Kidney (tissue), 14 donors: ENCODE data around the gene UCK2. TPM values are rescaled to one million over a fixed set of nuclear protein-coding genes. Genes with fewer than 3 reads are reported as not detected.

Experiments used
- DNase-seq, 5 donors: peaks; one replicate each; pipeline ENCODE4 v3.0.0-alpha.2; 2013 to 2020
- FAIRE-seq: peaks from 2 replicates; lab custom pipeline; 2012; peaks lifted over from hg19 to GRCh38; lab: Jason Lieb, UNC
- H3K27ac ChIP-seq, 2 donors: one replicate each; pipeline ENCODE4 v1.7.0; 2013; ENCODE audit warnings: low read depth in 2 of 2, low read length in 2 of 2, inconsistent platforms in 1 of 2
- H3K27me3 ChIP-seq: one replicate; pipeline ENCODE4 v1.7.1; 2013; ENCODE audit warnings: low read length, inconsistent platforms; ENCODE audit not compliant: control insufficient read depth, insufficient read depth
- H3K36me3 ChIP-seq, 3 donors: one replicate each; pipeline versions ENCODE4 v1.7.0 to v1.7.1; 2013; ENCODE audit warnings: low read length in 3 of 3, control low read depth in 1 of 3, inconsistent platforms in 1 of 3; ENCODE audit not compliant: insufficient read depth in 3 of 3, control insufficient read depth in 2 of 3
- H3K4me1 ChIP-seq, 3 donors: one replicate each; pipeline versions ENCODE4 v1.7.0 to v1.7.1; 2013; ENCODE audit warnings: low read length in 3 of 3, inconsistent platforms in 1 of 3, low read depth in 1 of 3; ENCODE audit not compliant: control insufficient read depth in 2 of 3, insufficient read depth in 2 of 3
- H3K4me3 ChIP-seq, 3 donors: one replicate each; pipeline versions ENCODE4 v1.7.0 to v1.8.1; 2013; ENCODE audit warnings: low read length in 3 of 3, control low read depth in 1 of 3, inconsistent platforms in 1 of 3
- H3K9ac ChIP-seq, 3 donors: one replicate each; pipeline versions ENCODE4 v1.7.0 to v1.7.1; 2013; ENCODE audit warnings: low read length in 3 of 3, control low read depth in 1 of 3, inconsistent platforms in 1 of 3
- H3K9me3 ChIP-seq, 3 donors: one replicate each; pipeline versions ENCODE4 v1.7.0 to v1.7.1; 2013; ENCODE audit warnings: low read length in 3 of 3, control low read depth in 1 of 3, inconsistent platforms in 1 of 3; ENCODE audit not compliant: control insufficient read depth in 2 of 3, insufficient read depth in 1 of 3
- CTCF ChIP-seq: IDR thresholded peaks from 3 replicates; pipeline ENCODE4 v1.5.1; 2012; ENCODE audit warnings: mild to moderate bottlenecking, moderate library complexity, borderline replicate concordance; ENCODE audit not compliant: insufficient read depth; ENCODE audit errors: extremely low read depth
- intact Hi-C: fragments of 100-400 bp; cut with DNase I; formaldehyde crosslinking; loops from one replicate; pipeline ENCODE4 v1.11.1; 2022
- polyA plus RNA-seq: library from polyadenylated mRNA; stranded (reverse); fragments of 350-450 nt; fragmentation: Illumina TruSeq; extraction: RNeasy Lipid Tissue Mini Kit (QIAGEN cat#74804); gene quantifications from one replicate; pipeline ENCODE4 v1.2.3, GENCODE V29; 2014; ENCODE audit warnings: low read depth, low replicate concordance; ENCODE audit not compliant: insufficient read depth
- total RNA-seq: library from RNA; stranded (reverse); fragmentation: NEBNext Ultra II Directional; extraction: Animal tissue kit (Norgen Biotek cat#: 25700); gene quantifications from one replicate; pipeline ENCODE4 v1.2.1, GENCODE V29; 2021
- donor health status: control.
- donor health status: control.
- donor health status: control.
- donor health status: control.
- donor health status: control.
- donor health status: DM: yes; HTN: yes; CAD: no.
- donor health status: Normal renal cell carcinoma (clear cell type).

Gene UCK2
- total and polyA plus RNA-seq, 2 donors from 2014 or later, result 8.2 to 18.7 TPM

- TF ChIP-seq CTCF, result no peak
- FAIRE-seq, result no peak
- intact Hi-C loops, result no loop called here
- Histone ChIP-seq H3K27ac (no peak overlapping the region), H3K4me3 (no peak overlapping the region), H3K4me1 (peaks cover 0 to 19% (median 13%) of the 10 kb centered on the region in 3 donors), H3K27me3 (no peaks in the 10 kb centered on the region), H3K36me3 (no peaks in the 10 kb centered on the region), H3K9ac (no peak overlapping the region), H3K9me3 (no peaks in the 10 kb centered on the region)
- DNase-seq, result no peak
Observed at GRCh38 chr1:165857046-165857801, 29.8 kb downstream of the UCK2 start.

DNA sequence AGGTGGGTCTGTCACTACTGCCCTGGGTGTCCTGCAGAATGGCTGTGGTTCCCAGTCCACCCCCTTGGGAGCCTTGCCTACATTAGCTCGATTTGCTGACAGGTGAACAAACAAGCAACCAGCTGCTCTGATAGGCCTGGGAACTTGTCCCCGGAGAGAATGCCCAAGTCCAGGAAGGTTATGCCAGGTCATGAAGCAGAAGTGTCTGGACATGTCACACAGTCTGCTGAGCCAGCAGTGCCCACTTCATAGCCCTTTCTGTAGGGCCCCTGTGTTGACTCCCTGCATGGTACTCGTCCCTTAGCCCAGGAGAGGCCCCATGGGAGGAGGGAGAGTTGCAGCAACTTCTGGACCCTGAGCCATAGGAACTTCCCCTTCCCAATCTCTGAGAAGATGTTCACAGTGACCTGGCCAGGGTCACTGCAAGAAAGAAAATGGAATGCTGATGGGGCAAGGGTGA lies 31.0 kb downstream of the UCK2 start:
- Histone ChIP-seq H3K4me3 (no peak overlapping the region), H3K4me1 (peaks cover 0 to 19% (median 13%) of the 10 kb centered on the region in 3 donors), H3K36me3 (no peaks in the 10 kb centered on the region), H3K9ac (no peak overlapping the region), H3K9me3 (no peaks in the 10 kb centered on the region), H3K27me3 (no peaks in the 10 kb centered on the region), H3K27ac (no peak overlapping the region)
- no peak for FAIRE-seq
- intact Hi-C loops, result no loop called here
- DNase-seq, result no peak
- TF ChIP-seq CTCF, result no peak

GRCh38 chr1:165858967-165859845 lies 31.8 kb downstream of the UCK2 start:
- H3K27me3 ChIP-seq, result no peaks in the 10 kb centered on the region
- H3K36me3 ChIP-seq, result no peaks in the 10 kb centered on the region
- DNase-seq, result no peak
- no peak for TF ChIP-seq CTCF
- no peaks in the 10 kb centered on the region for H3K9me3 ChIP-seq
- no peak overlapping the region for H3K9ac ChIP-seq
- H3K4me3 ChIP-seq, result no peak overlapping the region
- H3K4me1 ChIP-seq, result peaks cover 0 to 16% (median 13%) of the 10 kb centered on the region in 3 donors
- no peak overlapping the region for H3K27ac ChIP-seq
- FAIRE-seq, result no peak
- intact Hi-C loops, result no loop called here
